K562 (cell line): ENCODE data around the gene PHYKPL. TPM values are rescaled to one million over a fixed set of nuclear protein-coding genes. Genes with fewer than 3 reads are reported as not detected.

ENCODE experiments used
- ATF4 ChIP-seq: fragments of 450-650 bp; formaldehyde crosslinking; IDR thresholded peaks from 2 replicates; pipeline ENCODE4 v1.4.0; 2022; ENCODE audit warnings: mild to moderate bottlenecking, moderate library complexity
- FUS ChIP-seq: fragments of 200-400 bp; formaldehyde crosslinking; optimal IDR thresholded peaks from 2 replicates; pipeline ENCODE3; 2017; ENCODE audit warnings: low read depth, low read length
- REST ChIP-seq, 2 experiments: fragments of 450-650 bp; formaldehyde crosslinking in 1 of 2; IDR thresholded peaks; 2 replicates each; pipeline versions ENCODE4 v1.4.0 to v1.6.1; 2014 to 2020; ENCODE audit warnings: mild to moderate bottlenecking in 2 of 2, borderline replicate concordance in 1 of 2, low read depth in 1 of 2
- ZBTB40 ChIP-seq, 2 experiments: fragments of 450-650 bp in 1 of 2; sonication (generic) in 1 of 2; formaldehyde crosslinking in 1 of 2; IDR thresholded peaks; 2 replicates each; pipeline versions ENCODE4 v1.7.1 to v1.9.0; 2016 to 2022; ENCODE audit warnings: inconsistent platforms in 1 of 2, mild to moderate bottlenecking in 1 of 2, missing genetic modification reagents in 1 of 2
- ZNF134 ChIP-seq: fragments of 250-450 bp; sonication (Bioruptor Pico); conservative IDR thresholded peaks from 2 replicates; pipeline ENCODE4 v1.4.0; 2020
- ZNF184 ChIP-seq: sonication (generic); formaldehyde crosslinking; IDR thresholded peaks from 2 replicates; pipeline ENCODE4 v1.5.0; 2020; ENCODE audit warnings: missing genetic modification reagents
- ZNF24 ChIP-seq: fragments of 450-650 bp; IDR thresholded peaks from 2 replicates; pipeline ENCODE4 v1.6.1; 2016
- polyA plus RNA-seq, 8 experiments: library from polyadenylated mRNA; depleted of rRNA in 4 of 8; stranded (reverse) in 5 of 8; unstranded in 3 of 8; fragments of >200 nt; fragmentation: Nextera tagmentation in 2 of 8; fragmentation: Illumina TruSeq in 1 of 8; extraction: Ambion mirVana in 2 of 8; extraction: Trizol in 1 of 8; gene quantifications; 2 replicates each; pipeline versions ENCODE4 v1.2.1 to v1.2.3, GENCODE V29; 2011 to 2014; ENCODE audit warnings: inconsistent platforms in 1 of 8, missing spikeins in 1 of 8
- total RNA-seq, 7 experiments: library from RNA; depleted of rRNA in 6 of 7; stranded (reverse); fragments of >200 nt in 6 of 7; fragmentation: Illumina TruSeq in 2 of 7; extraction: Trizol in 2 of 7; gene quantifications; 2 replicates each; pipeline versions ENCODE4 v1.2.1 to v1.2.3, GENCODE V29; 2011 to 2021; ENCODE audit warnings: low replicate concordance in 1 of 7

The PHYKPL gene
- total and polyA plus RNA-seq, 9 of the 15 experiments (the other 6 are each of a cell fraction or from before 2014, with no cell fraction given): 4.7 to 34.7 (median 18.6) TPM

GRCh38 chr5:178232124-178232919 is at the start of gene PHYKPL (continued):
- TF ChIP-seq ZBTB40 (IDR thresholded peaks at IDR 0.05): peak; percentile 27; the same call in 1 of the 2 replicates
- no peak for TF ChIP-seq ZBTB40 (CRISPR knock-in tag; IDR thresholded peaks at IDR 0.05)
- TF ChIP-seq REST (IDR thresholded peaks at IDR 0.05; ENCODE audit: borderline replicate concordance): no peak
- TF ChIP-seq REST (CRISPR knock-in tag; IDR thresholded peaks at IDR 0.05; ENCODE audit: low read depth): peak; percentile 24; the same call in 1 of the 2 replicates
- no peak for TF ChIP-seq ZNF184
- TF ChIP-seq FUS: peak; percentile 30
- TF ChIP-seq ZNF134 (CRISPR knock-in tag): peak; percentile 65; the same call in 1 of the 2 replicates
- TF ChIP-seq ATF4 (CRISPR knock-in tag): 0 out of 2 replicates have a peak, but pooled peaks have one; percentile 5
- peak; percentile 67; the same call in 1 of the 2 replicates for TF ChIP-seq ZNF24
